ENCODE results near the gene TOP3B.

TOP3B gene

DNA sequence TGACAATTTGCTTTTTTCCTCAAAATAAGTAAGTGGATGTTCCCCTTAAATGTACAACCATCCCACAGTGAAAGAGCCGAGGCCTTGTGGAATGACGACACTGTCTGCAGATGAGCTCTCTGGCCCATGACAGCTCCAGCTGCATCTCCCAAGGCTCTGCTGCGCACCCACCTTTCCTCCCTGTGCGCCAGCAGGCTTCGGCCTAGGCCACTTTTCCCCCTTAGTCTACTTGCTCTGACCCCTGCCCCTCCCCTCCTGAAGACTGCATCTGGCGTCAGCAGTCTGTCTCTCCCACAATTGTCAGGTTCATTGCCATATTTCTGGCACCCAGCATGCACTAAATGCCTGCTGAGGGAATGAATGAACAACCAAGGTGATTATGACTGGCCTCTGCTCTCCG lies 2.0 kb downstream of the TOP3B start:
- DNase-seq: no peak

DNA sequence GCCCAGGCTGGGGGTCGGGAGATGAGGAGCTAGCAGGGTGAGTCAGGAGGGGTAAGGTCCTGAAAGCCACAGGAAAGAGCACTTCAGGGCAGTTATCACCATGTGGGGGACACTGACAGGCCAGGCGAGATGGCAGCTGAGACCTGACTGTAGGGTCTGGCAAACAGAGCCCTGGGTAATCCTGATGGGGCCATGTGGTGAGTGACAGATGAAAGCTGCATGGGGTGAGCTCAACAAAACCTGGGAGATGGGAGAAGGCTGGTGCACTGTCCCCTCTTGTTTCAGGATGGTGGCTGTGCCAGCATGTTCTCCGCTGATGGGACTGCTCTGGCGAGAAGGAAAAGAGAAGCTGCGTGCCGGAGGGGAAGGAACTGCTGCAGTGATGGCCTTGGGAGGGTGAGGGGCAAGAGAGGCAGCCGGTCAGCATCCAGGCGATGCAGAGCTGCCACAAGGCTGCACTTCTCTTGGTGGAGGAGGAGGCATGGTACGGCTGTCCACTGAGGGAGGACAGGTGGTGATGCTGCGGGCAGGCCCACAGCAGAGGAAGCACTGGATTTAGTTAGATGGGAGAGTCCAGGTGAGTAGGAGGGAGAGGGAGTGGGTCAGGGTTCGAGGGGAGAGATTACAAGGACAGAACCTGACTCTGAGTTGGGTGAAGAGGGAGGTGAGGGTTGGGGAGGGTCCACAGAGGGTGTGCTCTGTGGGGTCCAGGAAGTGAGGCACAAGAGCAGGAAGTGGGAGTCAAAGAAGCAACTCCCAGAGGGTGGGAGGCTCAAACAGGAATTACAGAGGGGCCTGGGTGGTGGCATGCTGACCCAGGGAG lies 3.8 kb downstream of the TOP3B start:
- DNase-seq: no peak

DNA sequence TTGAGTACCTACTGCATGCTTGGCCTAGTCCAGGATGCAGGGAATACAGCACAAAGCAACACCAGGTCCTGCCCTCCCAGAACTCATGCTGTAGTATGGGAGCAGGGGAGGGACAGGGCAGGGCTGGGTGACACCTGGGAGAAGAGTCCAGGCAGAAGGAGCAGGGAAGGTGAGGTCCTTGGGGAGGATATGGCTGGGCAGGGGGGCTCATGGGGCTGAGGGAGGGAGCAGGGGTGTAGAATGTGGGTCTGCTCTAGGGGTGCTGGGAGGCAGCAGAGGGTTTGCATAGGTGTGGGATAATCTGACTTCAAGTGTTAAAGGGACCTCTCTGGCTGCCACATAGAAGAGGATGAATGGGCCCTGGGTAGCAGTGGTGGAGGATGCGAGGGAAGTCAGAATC lies 4.8 kb downstream of the TOP3B start:
- DNase-seq: no peak

DNA sequence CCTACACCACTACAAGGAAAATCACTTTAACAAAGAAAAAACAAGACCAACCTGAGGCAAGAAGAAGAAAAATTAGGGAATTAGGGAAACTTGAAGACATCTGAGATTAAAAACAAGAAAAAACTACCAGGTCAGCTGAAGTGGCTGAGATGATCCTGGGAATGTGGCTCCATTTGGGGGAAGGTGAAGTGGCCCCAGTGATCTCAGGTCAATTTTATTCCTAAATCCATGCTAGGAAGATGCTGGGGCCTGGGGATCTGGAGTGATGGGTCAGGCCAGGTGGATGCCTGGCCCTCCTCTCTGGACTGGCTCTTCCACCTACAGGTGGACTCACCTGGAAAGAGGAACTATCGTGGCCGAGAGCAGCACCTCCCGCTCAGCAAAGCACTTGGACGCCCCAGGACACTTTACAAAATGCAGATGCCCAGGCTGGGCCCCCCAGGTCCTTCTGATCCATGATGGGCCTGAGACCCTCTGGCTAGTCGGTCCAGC lies 6.7 kb downstream of the TOP3B start:
- no peak for DNase-seq

DNA sequence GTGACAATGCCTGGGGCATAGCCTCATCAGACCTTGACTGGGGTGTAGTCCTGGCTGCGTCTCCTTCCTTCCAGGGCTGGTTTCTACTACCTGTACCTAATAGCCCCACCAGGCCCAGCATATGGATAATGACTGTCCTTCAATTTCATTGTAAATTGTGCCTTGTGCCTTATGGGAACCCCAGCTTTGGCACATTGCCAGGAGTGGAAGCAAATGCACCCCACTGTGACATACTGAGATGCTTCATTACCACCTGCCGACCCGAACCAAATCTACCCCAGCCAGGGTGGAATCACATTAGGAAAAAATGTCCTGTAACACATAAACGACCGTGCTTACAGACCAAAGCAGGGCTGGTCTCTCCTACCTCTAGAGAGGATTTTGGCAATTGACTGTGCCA lies 7.3 kb downstream of the TOP3B start:
- no peak for DNase-seq

DNA sequence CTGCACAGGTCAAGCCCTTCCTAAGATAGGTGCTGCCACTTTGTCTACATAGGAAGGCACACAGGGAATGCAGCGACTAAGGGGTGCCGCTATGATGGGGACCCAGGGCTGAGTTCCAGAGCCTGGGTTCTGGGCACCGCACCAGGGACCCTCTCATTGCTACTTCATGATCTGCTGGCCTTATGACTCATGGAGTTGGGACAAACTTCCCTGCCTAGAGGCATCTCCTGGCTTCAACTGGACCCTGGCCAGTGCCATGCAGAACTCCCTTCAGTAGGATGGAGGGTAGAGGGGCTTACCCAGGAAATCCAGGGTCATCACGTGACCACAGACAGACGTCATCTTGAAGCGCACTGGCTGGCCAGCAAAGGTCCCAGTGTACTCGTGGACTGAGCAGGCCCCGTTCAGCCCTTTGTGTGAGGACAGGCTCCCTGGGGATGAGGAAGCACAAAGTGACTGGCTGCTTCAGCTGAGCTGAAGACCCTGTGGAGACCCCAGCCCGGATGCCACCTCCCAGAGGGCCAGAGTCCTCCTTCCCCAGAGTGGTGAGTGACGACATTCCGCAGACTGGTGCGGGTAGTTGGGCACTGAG lies 8.4 kb downstream of the TOP3B start:
- no peak for DNase-seq

DNA sequence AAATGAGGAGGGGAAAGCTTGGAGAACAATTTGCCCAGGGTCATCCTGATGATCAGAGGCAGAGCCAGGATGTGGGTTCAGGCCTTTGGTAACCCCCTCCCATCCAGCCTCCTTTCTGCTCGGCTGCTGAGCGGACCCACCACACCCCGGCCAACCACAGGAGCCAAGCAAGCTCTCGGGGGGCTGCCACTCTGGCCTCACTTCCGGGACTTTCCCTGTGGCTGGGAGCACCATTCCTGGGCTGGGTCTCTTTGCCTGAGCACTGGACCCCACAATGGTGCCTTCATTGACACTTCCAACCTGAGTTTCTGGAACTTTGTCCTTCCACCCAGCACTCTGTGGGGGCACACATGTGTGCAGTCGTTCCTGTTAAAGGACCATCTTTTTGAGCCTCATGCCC lies 9.8 kb downstream of the TOP3B start:
- no peak for DNase-seq

DNA sequence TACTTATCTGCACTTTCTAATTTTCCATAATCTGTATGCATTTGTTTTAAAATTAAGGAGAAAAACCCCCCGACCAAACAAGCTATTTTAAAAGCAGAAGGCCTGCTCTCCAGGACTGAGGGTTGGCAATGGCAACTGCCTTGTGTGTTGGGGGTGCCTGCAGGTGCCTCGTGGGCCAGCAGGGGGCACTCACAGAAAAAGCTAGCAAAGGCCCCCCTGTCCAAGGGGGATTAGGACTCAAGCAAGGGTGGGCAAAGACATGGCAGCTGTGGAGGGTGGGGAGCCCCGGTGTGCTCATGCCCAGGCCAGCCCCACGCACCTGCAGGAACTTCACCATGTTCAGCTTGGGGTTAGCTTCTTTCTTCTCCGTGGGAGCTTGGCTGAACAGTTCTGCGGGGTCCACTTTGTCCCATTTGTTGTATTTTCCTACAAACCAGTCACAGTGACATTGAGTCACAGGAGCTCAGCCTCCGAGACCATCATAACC lies 10.3 kb downstream of the TOP3B start:
- DNase-seq: no peak

DNA sequence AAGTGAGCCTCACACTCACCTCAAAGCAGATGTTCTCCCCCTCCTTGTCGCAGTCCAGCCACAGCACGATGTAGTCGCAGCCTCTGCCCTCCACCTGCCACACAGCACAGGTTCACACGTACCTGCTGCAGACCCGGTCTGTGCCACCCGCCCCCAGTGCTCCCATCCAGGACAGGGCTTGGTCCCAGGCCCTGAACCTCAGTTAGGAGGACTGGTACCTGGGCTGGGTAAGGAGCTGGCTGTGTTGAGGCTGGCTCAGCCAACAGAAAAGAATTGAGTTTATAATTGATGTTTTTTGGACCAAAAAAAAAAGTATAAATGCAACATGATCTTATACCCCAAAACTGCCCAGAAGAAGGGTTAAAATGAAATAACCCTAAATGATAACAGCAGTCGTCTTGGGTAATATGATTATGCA lies 10.7 kb downstream of the TOP3B start:
- no peak for DNase-seq

DNA sequence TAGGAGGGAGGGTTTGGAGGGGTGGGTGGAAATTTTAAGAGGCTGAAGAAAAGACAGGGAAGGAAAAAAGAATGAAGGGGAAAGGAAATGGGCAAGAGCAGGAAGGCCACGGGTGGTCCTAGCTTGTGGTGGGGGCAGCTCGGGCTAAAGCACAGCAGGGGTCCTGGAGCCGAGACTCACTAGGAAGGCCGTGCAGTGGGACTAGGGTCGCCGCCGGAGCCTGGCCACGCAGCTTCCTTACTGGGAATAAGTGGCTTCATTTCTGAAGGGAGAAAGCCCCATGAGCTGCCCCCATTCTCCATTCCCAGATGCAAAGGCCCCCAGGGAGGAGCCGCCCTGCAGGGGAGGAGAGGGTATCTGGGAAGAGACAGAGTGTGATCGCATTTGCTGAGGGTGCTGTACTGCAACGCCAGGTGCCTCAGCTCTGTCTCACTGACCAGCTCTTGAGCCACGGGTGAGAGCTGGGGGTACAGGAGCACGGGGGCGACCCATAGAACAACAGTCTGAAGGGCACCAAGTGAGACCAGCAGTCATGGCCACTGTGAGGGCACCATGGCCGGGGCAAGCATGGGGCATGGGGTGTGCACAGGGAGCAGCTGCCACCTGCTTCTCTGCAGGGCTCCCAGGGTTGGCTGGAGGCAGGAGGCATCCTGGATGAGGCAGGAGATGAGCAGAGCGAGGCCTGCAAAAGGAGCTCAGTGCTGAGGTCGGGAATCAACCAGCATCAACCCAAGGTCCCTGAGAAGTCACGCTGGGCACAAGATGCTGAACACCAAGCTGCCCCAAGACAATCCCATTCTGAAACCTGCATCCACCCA lies 11.6 kb downstream of the TOP3B start:
- no peak for DNase-seq

DNA sequence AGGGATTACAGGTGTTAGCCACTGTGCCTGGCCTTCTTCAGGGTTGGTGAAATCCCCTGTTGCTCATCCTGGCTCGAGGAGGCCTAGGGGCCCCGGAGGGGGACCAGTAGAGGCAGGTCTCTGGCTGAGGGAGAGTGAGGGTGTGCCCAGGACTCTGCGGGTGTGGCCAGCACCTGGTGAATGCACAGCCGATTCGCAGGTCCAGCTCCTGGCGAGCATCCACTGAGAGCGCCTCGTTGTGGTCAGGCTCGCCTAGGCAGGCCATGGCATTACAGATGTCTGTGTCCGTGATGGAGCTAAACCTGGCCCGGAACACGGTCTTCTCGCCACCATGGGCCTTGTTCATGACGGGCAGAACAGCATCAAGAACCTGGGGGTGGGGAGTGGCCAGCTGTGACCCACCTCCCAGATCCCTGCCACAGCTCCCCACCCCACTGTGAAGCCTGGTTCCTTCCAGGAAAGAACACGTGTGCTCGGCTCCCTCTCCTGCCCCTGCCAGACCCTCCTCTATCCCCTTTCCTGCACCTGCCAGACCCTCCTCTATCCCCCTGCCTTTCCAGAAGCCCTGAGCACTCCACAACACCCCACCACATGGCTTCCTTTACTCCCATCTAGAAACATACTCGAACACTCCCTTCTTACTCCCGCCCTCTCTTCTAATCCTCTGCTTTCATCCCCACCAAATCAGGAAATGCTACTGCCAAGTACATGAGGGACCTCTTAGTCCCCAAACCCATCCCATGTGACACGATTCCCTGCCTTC lies 12.4 kb downstream of the TOP3B start:
- DNase-seq: no peak

DNA sequence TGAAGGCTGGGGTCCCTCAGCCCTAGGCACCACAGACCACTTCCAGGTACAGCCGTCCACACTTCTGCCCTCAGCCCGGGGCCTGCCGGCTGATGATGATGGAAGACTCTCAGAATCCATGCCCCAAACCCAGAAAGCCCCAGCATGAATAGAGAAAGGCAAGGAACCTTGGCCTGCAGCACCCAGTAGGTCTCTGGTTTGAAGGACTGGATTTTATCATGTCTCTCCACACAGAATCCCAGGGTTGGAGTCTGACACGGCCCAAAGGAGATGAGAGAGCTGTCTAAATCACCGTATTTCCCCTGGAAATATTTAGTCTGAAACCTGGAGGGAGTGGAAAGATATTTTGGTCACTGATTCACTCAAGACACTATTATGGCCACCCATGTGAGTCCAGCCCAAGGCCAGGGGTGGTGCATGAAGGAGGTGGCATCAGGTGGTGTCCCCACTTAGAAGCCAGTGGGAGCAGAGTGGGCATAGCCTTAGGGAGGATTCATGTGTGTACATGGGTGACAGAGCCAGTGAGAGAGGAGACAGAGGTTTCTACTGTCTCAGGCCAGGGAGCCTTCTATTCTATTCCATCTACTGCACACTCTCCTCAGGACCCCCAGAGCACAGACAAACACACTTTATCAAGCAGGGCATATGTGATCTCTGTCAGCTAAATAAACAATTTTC lies 14.0 kb downstream of the TOP3B start:
- DNase-seq: no peak

DNA sequence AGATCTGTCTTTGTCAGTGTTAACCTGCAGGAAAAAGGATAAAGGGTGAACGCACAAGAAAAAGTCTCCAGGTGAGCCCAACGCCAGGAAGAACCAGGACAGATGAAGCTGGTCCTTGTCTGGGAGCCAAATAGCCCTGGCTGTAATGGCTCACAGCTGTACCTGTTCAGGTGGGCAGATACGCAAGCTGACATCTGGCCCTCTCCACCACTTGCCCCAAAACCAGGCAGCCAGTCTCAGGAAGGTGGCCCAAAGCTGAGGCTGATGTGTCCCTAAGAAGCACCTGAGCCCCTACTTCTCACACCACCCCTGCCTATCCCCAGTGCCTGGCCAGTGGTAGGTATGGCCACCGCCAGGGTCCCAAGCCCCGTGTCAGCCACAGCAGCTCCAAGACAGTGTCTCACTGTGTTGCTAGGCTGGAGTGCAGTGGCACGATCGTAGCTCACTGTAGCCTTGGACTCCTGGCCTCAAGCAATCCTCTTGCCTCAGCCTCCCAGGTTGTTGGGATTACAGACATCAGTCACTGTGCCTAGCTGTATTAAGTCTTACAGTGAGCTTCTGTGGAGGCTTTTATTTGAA lies 14.8 kb downstream of the TOP3B start:
- DNase-seq: no peak

DNA sequence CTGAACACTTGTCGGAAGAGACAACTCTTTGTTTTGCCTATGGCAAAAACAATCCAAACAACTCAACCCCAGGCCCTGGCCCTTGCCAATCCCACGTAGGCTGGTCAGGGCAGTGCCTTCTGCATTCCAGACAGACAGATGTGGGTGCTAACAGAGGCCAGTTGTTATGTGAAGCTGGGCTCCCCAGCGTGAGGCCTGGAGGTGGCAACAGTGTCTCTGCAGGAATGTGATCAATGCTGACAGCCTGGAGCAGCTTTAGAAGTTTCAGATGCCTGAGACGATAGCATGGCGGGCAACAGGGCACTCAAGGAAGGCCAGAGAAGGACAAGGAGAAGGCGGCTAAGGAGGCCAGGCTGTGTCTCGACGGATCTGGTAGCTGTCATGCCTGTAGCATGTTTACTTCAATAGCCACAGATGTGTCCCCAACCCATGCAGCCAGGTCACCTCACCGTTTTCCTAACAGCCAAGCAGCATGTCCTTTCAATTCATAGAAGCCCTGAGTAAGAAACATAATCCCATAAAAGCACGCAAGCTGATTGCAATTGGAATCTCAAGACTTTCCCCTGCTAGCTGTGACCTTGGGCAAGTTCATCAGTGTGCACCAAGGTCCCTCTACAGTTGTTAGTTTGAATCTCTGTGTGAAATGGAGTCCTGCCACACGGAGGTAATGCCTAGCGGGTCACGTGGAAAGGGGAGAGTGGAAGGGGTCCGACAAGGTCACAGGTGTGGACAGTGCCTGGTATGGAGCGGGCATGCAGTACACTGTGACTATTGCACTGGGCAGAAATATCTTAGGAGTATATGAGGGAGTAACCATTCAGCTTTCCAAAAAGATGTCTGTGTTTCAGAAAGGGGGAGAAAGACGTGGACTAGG lies 15.7 kb downstream of the TOP3B start:
- DNase-seq: no peak

DNA sequence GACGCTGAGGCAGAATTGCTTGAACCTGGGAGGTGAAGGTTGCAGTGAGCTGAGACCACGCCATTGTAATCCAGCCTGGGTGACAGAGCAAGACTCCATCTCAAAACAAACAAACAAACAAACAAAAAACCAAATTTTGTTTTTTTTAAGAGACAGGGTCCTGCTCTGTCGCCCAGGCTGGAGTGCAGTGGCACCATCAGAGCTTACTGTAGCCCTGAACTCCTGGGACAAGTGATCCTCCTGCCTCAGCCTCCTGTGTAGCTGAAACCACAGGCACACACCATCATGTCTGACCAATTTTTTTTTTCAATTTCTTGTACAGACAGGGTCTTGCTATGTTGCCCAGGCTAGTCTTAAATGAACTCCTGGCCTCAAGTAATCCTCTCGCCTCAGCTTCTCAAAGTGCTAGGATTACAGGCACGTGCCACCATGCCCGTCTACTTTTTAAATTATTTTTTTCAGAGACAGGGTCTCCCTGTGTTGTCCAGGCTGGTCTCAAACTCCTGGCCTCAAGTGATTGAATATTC lies 16.8 kb downstream of the TOP3B start:
- no peak for DNase-seq

DNA sequence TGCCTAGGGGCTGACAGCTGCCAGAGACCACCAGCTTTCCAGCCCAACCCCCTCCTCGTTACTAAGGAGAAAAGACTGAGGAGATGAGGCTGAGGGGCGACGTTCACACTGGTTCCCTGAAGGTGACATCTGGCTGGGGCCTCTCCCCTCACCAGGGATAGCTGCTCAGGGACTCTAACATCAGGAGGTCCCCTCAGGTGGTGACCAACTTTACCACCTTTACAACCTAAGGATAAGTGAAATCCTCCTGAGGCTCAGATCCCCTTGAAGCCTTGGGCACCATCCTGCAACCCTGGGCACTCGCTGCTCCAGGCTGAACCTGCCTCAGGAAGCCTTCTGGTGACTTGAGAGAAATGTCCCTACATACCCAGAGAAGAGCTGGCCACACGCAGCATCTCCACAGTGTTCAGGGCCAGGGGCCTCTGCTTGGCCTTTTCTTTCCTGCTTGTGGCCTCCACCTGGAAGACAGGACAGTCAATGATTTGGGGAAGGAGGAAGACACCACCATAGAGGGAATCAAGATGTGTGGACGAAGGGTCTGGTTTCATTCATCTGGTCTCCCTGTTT lies 17.6 kb downstream of the TOP3B start:
- DNase-seq: no peak

DNA sequence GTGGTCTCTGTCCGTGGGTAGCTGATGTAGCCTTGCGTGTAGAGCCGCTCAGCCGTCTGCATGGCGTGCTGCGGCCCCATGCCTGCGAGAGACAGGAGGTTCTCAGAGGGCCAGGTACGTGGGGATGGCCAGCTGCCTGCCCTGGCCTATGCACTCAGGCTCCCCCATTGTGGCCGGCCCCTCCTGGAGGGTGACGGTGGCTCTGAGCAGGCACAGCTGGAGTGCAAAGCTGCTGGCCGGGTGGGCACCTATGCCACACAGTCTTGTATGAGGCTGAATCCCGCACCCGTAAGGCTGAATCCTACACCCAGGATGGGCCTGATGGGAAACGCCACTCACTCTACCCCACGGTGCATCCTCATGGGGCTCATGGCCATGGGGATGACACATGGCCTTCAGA lies 18.4 kb downstream of the TOP3B start:
- DNase-seq: no peak

DNA sequence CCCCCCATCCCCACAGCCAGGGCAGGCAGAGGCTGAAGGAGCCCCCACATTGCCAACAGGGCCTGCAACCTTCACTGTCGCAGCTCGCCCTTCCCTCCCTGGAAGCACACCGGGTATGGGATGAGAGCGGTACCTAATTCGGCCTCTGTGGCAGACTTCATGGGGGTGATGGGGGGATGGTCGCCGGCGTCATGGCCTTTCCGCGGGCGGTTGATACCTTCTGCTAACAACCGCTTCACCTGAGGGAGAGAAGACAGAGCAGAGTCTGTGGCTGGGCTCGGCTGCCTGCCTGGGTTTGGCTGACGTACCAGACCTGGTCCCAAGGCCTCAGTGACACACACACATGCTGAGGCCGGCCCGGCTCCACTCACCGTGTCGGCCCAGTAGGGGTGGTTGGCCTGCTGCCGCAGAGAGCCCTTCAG lies 18.8 kb downstream of the TOP3B start:
- no peak for DNase-seq

DNA sequence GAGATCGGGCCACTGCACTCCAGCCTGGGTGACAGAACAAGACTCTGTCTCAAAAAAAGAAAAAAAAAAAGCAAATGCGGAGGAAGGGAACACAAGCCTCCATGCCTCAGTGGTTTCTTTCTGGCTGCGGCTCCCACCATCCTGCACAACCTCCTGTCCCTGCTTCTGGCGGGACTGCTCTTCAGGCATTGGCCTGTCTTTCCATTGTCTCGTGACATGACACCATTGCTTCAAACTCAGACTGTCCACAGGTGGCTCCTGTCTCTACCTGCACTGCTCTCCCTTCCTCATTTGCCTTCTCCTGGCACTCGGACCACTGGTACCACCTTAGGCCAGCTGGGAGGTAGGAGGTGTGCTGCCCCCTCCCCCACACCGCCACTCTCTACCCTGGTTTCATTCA lies 19.3 kb downstream of the TOP3B start:
- no peak for DNase-seq

DNA sequence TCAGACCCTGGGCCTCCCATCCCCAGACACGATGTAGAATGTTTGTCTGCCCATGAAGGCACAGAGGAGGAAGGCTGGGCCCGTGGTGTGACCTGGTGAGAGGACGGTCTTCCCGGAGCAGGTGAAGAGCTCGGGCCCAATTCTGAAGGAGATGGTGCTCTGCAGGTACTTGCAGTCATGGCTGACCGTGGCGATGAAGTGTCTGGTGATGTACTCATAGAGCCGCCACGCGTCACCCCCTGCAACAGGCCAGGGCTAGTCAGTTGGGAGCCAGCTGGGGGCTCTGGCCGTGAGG lies 20.0 kb downstream of the TOP3B start:
- DNase-seq: no peak
